Cardiac fibroblast (primary cell): ENCODE results near the gene MYD88.

Experiments
- DNase-seq, 2 donors: peaks; one replicate each; pipeline versions ENCODE4 v3.0.0 to v3.0.0-alpha.2; 2010; ENCODE audit warnings: low read depth in 2 of 2
- H3K4me3 ChIP-seq, 2 donors: replicated peaks in 1 of 2; 1 replicate in 1 of 2; 2 replicates in 1 of 2; pipeline ENCODE4 v1.5.1; 2011; ENCODE audit warnings: low read depth in 2 of 2, low read length in 2 of 2, mild to moderate bottlenecking in 2 of 2, moderate library complexity in 1 of 2
- TF ChIP-seq, protein P1 (sequence below): IDR thresholded peaks from one replicate; pipeline ENCODE4 v1.5.1; 2011; ENCODE audit warnings: low read depth, mild to moderate bottlenecking, low read length, inconsistent platforms

MYD88 gene

DNA sequence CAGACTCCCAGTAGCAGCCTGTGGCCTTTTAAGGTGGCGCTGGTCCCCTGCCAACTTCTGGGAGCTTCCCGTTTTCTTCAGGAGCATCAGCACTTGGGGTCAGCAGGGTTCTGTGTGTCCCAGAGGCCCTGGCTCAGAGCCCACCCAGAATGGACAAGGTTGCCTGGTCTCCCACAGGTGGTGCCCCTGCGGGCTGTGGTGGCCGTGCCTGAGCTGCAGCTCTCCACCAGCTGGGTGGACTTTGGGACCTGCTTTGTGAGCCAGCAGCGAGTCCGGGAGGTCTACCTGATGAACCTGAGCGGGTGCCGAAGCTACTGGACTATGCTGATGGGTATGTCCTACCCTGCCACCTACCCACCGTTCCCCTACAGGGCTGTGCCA, 17.0 kb upstream of the MYD88 start:
- H3K4me3 ChIP-seq: no peak overlapping the region
- TF ChIP-seq, protein P1, sequence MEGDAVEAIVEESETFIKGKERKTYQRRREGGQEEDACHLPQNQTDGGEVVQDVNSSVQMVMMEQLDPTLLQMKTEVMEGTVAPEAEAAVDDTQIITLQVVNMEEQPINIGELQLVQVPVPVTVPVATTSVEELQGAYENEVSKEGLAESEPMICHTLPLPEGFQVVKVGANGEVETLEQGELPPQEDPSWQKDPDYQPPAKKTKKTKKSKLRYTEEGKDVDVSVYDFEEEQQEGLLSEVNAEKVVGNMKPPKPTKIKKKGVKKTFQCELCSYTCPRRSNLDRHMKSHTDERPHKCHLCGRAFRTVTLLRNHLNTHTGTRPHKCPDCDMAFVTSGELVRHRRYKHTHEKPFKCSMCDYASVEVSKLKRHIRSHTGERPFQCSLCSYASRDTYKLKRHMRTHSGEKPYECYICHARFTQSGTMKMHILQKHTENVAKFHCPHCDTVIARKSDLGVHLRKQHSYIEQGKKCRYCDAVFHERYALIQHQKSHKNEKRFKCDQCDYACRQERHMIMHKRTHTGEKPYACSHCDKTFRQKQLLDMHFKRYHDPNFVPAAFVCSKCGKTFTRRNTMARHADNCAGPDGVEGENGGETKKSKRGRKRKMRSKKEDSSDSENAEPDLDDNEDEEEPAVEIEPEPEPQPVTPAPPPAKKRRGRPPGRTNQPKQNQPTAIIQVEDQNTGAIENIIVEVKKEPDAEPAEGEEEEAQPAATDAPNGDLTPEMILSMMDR: no peak
- no peak for DNase-seq

DNA sequence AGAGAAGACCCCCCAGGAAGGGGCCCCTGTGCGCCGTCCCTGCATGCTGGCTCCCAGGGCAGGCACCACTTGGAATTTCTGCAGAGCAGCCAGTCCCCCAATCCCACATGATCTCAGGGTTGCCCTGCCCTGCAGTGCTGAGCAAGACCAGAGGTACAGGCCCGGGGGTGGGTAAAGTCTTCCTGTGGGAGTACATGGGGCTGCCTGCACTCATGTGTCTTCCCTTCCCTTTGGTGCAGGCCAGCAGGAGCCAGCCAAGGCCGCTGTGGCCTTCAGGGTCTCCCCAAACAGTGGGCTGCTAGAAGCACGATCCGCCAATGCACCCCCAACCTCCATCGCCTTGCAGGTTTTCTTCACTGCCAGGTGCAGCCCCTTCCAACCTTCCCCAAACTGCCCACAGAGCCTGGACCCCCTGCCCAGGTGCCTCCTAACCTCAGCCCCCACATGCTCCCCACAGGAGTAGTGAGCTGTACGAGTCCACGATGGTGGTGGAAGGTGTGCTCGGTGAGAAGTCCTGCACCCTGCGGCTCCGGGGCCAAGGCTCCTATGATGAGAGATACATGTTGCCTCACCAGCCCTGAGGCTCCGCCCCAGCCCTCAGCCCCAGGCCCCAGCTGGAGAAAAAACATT, 16.5 kb upstream of the MYD88 start:
- no peak for DNase-seq
- TF ChIP-seq, protein P1: no peak
- no peak overlapping the region for H3K4me3 ChIP-seq

DNA sequence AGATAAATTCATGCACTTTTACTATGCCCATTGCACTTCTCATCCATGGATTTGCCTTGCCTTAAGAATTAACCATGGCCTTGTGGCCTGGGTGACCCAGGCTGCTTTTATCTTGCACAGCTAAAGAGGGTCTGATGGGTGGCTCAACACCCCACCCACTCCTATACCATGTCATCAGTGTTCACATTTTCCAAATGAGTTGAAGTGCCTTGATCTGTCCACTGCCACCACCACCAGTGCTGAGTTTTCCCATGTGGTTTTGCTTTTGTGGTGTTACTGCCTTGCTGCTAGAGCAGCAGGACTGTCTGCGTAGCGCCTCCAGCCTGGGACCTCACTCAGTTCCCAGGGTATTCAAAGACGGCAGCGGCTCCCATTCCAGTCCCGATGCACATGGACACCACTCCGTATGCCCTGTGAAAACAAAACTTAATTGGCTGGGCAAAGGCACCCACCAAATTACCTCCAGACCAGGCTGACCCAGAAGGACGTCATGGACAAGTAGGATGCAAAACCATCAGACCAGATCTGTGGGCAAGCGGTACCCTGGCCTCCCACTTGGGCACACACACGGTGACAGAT, 15.7 kb upstream of the MYD88 start:
- DNase-seq: no peak
- no peak overlapping the region for H3K4me3 ChIP-seq
- TF ChIP-seq, protein P1: no peak

DNA sequence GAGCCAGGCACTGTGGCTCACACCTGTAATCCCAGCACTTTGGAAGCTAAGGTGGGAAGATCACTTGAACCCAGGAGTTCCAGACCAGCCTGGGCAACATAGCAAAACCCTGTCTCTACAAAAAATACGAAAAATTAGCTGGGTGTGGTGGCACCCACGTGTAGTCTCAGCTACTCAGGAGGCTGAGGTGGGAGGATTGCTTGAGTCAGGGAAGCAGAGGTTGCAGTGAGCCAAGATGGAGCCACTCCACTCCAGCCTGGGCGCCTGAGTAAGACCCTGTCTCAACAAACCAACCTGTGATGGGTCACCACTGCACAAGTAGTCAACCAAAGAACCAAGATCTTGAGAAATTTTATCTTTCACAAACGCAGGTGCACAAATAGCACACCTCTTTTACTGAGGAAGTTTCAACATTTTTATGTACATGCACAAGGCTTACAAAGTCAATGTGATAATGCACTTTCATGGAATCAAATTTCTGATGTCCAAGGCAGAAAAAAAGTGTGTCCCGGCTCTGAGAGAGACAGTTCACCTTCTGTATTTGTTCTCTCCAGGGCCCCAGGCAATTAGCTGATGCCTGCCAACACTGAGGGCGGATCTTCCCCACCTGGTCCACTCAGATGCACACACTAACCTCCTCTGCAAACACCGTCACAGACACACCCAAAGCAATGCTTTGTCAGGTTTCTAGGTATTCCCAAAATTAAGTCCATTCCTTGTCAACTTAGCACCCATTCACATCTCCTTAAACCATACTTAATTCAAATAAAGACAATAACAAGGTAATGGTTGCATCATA, 13.9 kb upstream of the MYD88 start:
- DNase-seq: no peak
- no peak overlapping the region for H3K4me3 ChIP-seq
- TF ChIP-seq, protein P1: no peak

- no peak overlapping the region for H3K4me3 ChIP-seq
- TF ChIP-seq, protein P1: no peak
- DNase-seq: no peak
Observed at GRCh38 chr3:38125305-38126120, 12.9 kb upstream of the MYD88 start.

- TF ChIP-seq, protein P1: no peak
- H3K4me3 ChIP-seq: no peak overlapping the region
- DNase-seq: no peak
Observed at GRCh38 chr3:38126121-38126892, 12.2 kb upstream of the MYD88 start.
